ENCODE measurements around the gene ALPG.
"Not testable (repeated sequence)": the region's sequence is repeated elsewhere in the genome, so short reads cannot be mapped to it uniquely, and the experiment has no call there.

Gene ALPG

GRCh38 chr2:232406556-232407310 lies at the start of gene ALPG:
Gene ALPG, plus strand, starts transcription at chr2:232406844. Its CDS starts 51 bp downstream, at chr2:232406895.
- no peak for DNase-seq

- no peak for DNase-seq
Observed at GRCh38 chr2:232361646-232362045, 45.0 kb upstream of the ALPG start.

- no peak for DNase-seq
Observed at GRCh38 chr2:232362174-232362900, 44.3 kb upstream of the ALPG start.

GRCh38 chr2:232363064-232363783 lies 43.4 kb upstream of the ALPG start:
- DNase-seq, result not testable (repeated sequence)

GRCh38 chr2:232363784-232364615 lies 42.6 kb upstream of the ALPG start:
- DNase-seq, result no peak

GRCh38 chr2:232364806-232365594 lies 41.6 kb upstream of the ALPG start:
- not testable (repeated sequence) for DNase-seq

- DNase-seq, result no peak
Observed at GRCh38 chr2:232365621-232366321, 40.9 kb upstream of the ALPG start.

- DNase-seq, result not testable (repeated sequence)
Observed at GRCh38 chr2:232366461-232366860, 40.2 kb upstream of the ALPG start.

- DNase-seq, result no peak
Observed at GRCh38 chr2:232367016-232367415, 39.6 kb upstream of the ALPG start.

- DNase-seq, result no peak
Observed at GRCh38 chr2:232367591-232368233, 38.9 kb upstream of the ALPG start.

- no peak for DNase-seq
Observed at GRCh38 chr2:232368311-232368731, 38.3 kb upstream of the ALPG start.

- no peak for DNase-seq
Observed at GRCh38 chr2:232369126-232369951, 37.3 kb upstream of the ALPG start.

GRCh38 chr2:232370007-232370406 lies 36.6 kb upstream of the ALPG start:
- DNase-seq, result not testable (repeated sequence)

GRCh38 chr2:232372231-232373208 lies 34.1 kb upstream of the ALPG start:
- DNase-seq, result no peak

- no peak for DNase-seq
Observed at GRCh38 chr2:232374356-232374755, 32.3 kb upstream of the ALPG start.

GRCh38 chr2:232375164-232375563 lies 31.5 kb upstream of the ALPG start:
- no peak for DNase-seq

GRCh38 chr2:232376260-232376659 lies 30.4 kb upstream of the ALPG start:
- DNase-seq, result no peak

- no peak for DNase-seq
Observed at GRCh38 chr2:232376713-232377112, 29.9 kb upstream of the ALPG start.

Measured in NCI-H524 treated with DMSO at 0.1 percent for 48 hours (cell line).